Fibroblast of gingiva (primary cell): Measurements from ENCODE around the gene EPS8L3.

Source experiments
- DNase-seq: peaks from one replicate; pipeline ENCODE4 v3.0.0-alpha.2; 2011; ENCODE audit warnings: low read depth

EPS8L3 gene

GRCh38 chr1:109733236-109733870 lies 30.4 kb downstream of the EPS8L3 start:
- no peak for DNase-seq

- no peak for DNase-seq
Observed at GRCh38 chr1:109732390-109732881, 31.3 kb downstream of the EPS8L3 start.

GRCh38 chr1:109730666-109731065 lies 33.1 kb downstream of the EPS8L3 start:
- DNase-seq, result no peak

GRCh38 chr1:109728870-109729269 lies 34.9 kb downstream of the EPS8L3 start:
- no peak for DNase-seq

GRCh38 chr1:109726728-109727373 lies 36.9 kb downstream of the EPS8L3 start:
- no peak for DNase-seq

GRCh38 chr1:109726007-109726406 lies 37.7 kb downstream of the EPS8L3 start:
- no peak for DNase-seq

- DNase-seq, result no peak
Observed at GRCh38 chr1:109725510-109725909, 38.2 kb downstream of the EPS8L3 start.

- DNase-seq, result no peak
Observed at GRCh38 chr1:109724933-109725332, 38.8 kb downstream of the EPS8L3 start.

- DNase-seq, result peak; percentile 25
Observed at GRCh38 chr1:109722908-109723691, 40.6 kb downstream of the EPS8L3 start.

- no peak for DNase-seq
Observed at GRCh38 chr1:109721971-109722370, 41.8 kb downstream of the EPS8L3 start.

- DNase-seq, result peak; percentile 9
Observed at GRCh38 chr1:109721042-109721441, 42.7 kb downstream of the EPS8L3 start.

GRCh38 chr1:109719337-109719837 lies 44.3 kb downstream of the EPS8L3 start:
- DNase-seq, result peak; percentile 68

GRCh38 chr1:109718495-109718894 lies 45.2 kb downstream of the EPS8L3 start:
- no peak for DNase-seq

- DNase-seq, result no peak
Observed at GRCh38 chr1:109717729-109718128, 46.0 kb downstream of the EPS8L3 start.

- DNase-seq, result no peak
Observed at GRCh38 chr1:109716570-109717090, 47.1 kb downstream of the EPS8L3 start.

GRCh38 chr1:109716121-109716520 lies 47.6 kb downstream of the EPS8L3 start:
- DNase-seq, result no peak

GRCh38 chr1:109714661-109715372 lies 48.9 kb downstream of the EPS8L3 start:
- peak; percentile 0 for DNase-seq

- peak; percentile 0 for DNase-seq
Observed at GRCh38 chr1:109713636-109714035, 50.1 kb downstream of the EPS8L3 start.

GRCh38 chr1:109712321-109712864 lies 51.3 kb downstream of the EPS8L3 start:
- peak; percentile 0 for DNase-seq

- DNase-seq, result peak; percentile 0
Observed at GRCh38 chr1:109711593-109712320, 52.0 kb downstream of the EPS8L3 start, which contains the start of gene GSTM5. Gene GSTM5 (plus strand): TSS chr1:109712251. CDS start chr1:109712313, 62 bp downstream.

- peak; percentile 0 for DNase-seq
Observed at GRCh38 chr1:109709822-109710221, 53.9 kb downstream of the EPS8L3 start.
